BLaER1 (cell line): ENCODE measurements around the gene TRNP1.
"Not testable (repeated sequence)": the region's sequence is repeated elsewhere in the genome, so short reads cannot be mapped to it uniquely, and the experiment has no call there.

Experiments
- H3K27ac ChIP-seq: shearing (Covaris generic); formaldehyde crosslinking; 2 replicates; pipeline ENCODE4 v1.8.1; 2022
- H3K27me3 ChIP-seq: shearing (Covaris generic); formaldehyde crosslinking; 2 replicates; pipeline ENCODE4 v1.8.1; 2022
- H3K36me3 ChIP-seq: shearing (Covaris generic); formaldehyde crosslinking; 2 replicates; pipeline ENCODE4 v1.8.1; 2022
- H3K4me1 ChIP-seq: shearing (Covaris generic); formaldehyde crosslinking; 2 replicates; pipeline ENCODE4 v1.8.1; 2022
- H3K4me2 ChIP-seq: shearing (Covaris generic); formaldehyde crosslinking; 2 replicates; pipeline ENCODE4 v1.8.1; 2022
- H3K4me3 ChIP-seq: shearing (Covaris generic); formaldehyde crosslinking; 2 replicates; pipeline ENCODE4 v1.8.1; 2022
- H3K9ac ChIP-seq: shearing (Covaris generic); formaldehyde crosslinking; 2 replicates; pipeline ENCODE4 v1.8.1; 2022
- H3K9me3 ChIP-seq: shearing (Covaris generic); formaldehyde crosslinking; 2 replicates; pipeline ENCODE4 v1.8.1; 2022
- H4K20me1 ChIP-seq: shearing (Covaris generic); formaldehyde crosslinking; 2 replicates; pipeline ENCODE4 v1.8.1; 2022
- Cebpa-rat ChIP-seq: shearing (Covaris generic); IDR thresholded peaks from 2 replicates; pipeline ENCODE4 v1.8.1; 2022

TRNP1 gene

DNA sequence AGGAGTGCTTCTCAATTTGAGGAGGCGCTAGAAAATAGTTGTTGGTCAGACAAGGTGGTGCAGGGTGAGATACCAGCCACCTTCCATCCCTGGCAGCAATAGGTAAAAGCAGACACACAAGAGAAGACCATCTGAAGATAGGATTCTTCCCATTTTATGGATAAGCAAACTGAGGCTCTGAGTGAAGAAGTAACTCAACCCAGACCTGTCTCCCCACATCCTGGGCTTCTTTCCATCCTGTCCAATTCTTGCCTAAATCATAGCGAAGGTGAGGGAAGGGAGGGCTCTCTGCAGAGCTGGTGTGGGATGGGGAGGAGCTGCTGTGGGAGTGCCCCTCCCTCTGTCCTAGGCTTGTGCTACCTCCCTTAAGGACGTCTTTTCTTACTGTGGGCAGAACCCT lies 21.9 kb upstream of the TRNP1 start:
- peaks cover 38% of the 10 kb centered on the region for H3K4me1 ChIP-seq
- no peak for TF ChIP-seq Cebpa-rat

DNA sequence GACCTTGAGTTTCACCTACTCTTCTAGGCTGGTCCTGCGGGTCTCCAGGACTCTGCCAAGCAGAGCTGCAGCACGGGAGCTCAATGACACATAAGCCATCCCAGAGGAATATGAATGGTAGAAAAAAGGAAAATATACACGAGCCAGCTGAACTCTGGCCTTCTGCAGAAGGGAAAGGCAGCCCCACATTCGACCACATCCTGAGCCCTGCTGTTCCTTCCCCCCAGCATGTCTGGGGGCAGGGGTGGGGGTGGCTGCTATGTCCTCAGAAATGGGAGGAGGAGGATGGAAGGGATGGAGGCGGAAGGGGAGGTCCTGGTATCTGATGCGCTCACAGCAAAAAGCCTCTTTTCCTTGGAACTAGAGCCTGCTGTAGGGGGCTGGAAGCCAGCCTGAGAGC lies 21.1 kb upstream of the TRNP1 start:
- Histone ChIP-seq H3K4me1 (peaks cover 30% of the 10 kb centered on the region), H3K36me3 (no peaks in the 10 kb centered on the region), H3K9me3 (no peaks in the 10 kb centered on the region), H3K4me2 (peak overlapping the region; percentile 53), H4K20me1 (no peaks in the 10 kb centered on the region), H3K27ac (no peak overlapping the region), H3K9ac (no peak overlapping the region), H3K27me3 (no peaks in the 10 kb centered on the region), H3K4me3 (no peak overlapping the region)
- no peak for TF ChIP-seq Cebpa-rat

More for the DNA sequence above, 21.9 kb upstream of the TRNP1 start:
- Histone ChIP-seq H3K36me3 (no peaks in the 10 kb centered on the region), H3K9ac (no peak overlapping the region), H4K20me1 (no peaks in the 10 kb centered on the region), H3K27ac (no peak overlapping the region), H3K4me3 (no peak overlapping the region), H3K4me2 (peak overlapping the region; percentile 53), H3K27me3 (no peaks in the 10 kb centered on the region), H3K9me3 (no peaks in the 10 kb centered on the region)

DNA sequence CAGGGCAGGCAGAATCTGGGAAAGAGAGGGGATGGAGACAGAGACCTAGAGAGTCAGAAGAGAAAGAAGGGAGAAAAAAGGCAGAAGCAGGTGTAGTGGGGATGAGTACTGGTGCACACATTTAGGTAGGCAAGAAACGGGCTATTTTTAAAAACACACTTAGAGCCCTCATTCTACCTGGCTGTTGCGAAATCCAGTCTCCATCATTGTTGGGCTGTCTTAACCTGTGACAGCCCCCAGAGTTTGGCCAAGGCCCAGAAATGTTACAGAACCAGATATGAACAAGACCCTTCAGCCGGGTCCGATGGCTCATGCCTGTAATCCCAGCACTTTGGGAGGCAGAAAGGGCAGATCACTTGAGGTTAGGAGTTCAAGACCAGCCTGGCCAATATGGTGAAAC lies 20.7 kb upstream of the TRNP1 start:
- no peaks in the 10 kb centered on the region for H4K20me1 ChIP-seq

DNA sequence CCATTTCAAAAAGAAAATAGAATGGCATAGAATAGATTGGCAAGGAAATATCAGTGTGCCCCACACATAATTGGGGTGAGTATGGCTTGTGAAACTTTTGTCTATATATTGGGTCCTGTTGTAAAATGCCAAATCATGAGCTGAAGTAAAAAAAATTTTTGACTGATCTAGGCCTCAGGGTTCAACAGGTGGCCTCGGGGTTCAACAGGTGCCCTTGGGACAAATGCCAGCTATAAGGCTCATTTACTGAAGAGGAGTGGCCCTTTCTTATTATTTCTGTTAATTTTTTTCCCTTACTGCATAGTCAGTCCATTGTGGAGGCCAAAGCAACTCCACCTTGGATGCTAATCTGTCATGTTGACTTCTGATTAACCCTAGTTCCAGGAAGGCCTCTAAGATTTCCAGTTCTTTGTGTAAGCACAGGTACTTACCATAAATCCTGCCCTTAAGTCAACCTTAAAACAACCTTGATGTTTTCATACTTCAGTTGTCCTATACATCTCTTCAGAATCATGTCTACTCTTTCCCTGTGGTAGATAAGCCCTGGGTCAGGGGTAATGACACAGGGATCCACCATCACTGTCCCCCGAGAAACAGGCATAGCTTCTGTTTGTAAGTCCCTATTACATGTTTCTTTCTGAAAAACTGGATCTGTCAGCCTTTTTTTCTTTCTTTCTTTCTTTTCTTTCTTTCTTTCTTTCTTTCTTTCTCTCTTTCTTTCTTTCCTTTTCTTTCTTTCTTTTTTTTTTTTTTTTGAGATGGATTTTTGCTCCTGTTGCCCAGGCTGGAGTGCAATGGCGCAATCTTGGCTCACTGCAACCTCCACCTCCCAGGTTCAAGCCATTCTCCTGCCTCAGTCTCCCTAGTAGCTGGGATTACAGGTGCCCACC lies 16.6 kb upstream of the TRNP1 start:
- Histone ChIP-seq H3K36me3 (no peaks in the 10 kb centered on the region), H4K20me1 (no peaks in the 10 kb centered on the region), H3K27ac (no peak overlapping the region), H3K4me2 (no peak overlapping the region), H3K9me3 (no peaks in the 10 kb centered on the region), H3K4me1 (peaks cover 15% of the 10 kb centered on the region), H3K27me3 (no peaks in the 10 kb centered on the region), H3K4me3 (no peak overlapping the region), H3K9ac (no peak overlapping the region)
- no peak for TF ChIP-seq Cebpa-rat

More for the DNA sequence above, 20.7 kb upstream of the TRNP1 start:
- Histone ChIP-seq H3K9ac (no peak overlapping the region), H3K27ac (no peak overlapping the region), H3K4me3 (no peak overlapping the region), H3K27me3 (no peaks in the 10 kb centered on the region), H3K36me3 (no peaks in the 10 kb centered on the region), H3K4me2 (peak overlapping the region; percentile 53), H3K4me1 (peaks cover 29% of the 10 kb centered on the region), H3K9me3 (no peaks in the 10 kb centered on the region)
- TF ChIP-seq Cebpa-rat, result peak; percentile 61; the same call in 1 of the 2 replicates

DNA sequence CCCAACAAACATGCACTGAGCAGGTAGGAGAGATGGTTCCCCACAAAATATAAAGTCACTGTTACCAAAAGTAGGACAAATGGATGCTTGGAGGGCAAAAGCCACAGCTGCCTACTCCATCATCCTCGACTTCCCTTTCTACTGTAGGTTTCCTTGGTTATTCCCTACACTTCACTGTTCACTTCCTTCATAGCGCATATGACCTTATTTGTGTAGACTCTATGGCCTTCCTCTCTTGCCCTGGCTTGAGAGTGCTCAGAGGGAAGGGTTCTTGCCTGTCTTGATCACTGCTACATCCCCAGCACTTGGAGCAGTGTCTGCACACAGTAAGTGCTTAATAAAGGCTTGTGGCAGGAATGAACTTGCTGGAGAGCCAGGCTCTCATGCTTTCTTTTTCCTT lies 14.6 kb upstream of the TRNP1 start:
- Histone ChIP-seq H3K9ac (no peak overlapping the region), H3K36me3 (no peaks in the 10 kb centered on the region), H3K9me3 (no peaks in the 10 kb centered on the region), H3K27me3 (no peaks in the 10 kb centered on the region), H3K4me3 (no peak overlapping the region), H3K4me2 (no peak overlapping the region), H3K4me1 (no peaks in the 10 kb centered on the region), H4K20me1 (no peaks in the 10 kb centered on the region), H3K27ac (no peak overlapping the region)
- TF ChIP-seq Cebpa-rat, result no peak

DNA sequence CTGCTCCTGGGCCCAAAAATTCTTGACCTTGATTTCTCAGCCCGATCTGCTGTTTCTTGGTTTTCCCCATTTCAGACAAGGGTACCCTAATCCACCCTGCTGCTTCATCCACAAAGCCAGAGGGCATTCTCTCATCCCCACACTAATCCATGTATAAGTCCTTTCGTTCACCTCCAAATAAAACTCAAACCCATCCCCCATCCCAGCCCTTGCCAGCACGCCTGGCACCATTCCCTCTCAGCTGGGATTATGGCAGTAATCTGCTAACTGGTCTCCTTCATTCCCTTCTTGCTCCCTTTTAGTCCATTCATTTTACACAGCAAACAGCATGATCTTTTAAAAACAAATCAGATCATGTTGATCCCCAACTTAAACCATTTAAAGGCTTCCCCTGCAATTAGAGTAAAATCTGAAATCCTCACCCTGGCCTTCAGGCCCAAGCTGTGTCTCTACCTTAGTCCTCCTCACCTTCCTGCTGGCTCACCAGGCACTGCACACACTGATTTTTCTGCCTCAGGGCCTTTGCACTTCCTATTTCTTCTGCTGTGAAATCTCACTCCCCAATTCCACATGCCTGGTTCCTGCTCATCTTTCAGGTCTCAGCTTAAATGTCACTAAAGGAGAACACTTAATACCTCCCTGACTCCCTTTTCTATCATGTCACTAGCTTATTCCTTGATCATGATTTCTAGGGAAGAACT lies 12.2 kb upstream of the TRNP1 start:
- Histone ChIP-seq H3K27ac (no peak overlapping the region), H3K9me3 (no peaks in the 10 kb centered on the region), H4K20me1 (no peaks in the 10 kb centered on the region), H3K27me3 (no peaks in the 10 kb centered on the region), H3K9ac (no peak overlapping the region), H3K4me2 (no peak overlapping the region), H3K36me3 (no peaks in the 10 kb centered on the region), H3K4me3 (no peak overlapping the region), H3K4me1 (no peaks in the 10 kb centered on the region)
- TF ChIP-seq Cebpa-rat, result no peak

DNA sequence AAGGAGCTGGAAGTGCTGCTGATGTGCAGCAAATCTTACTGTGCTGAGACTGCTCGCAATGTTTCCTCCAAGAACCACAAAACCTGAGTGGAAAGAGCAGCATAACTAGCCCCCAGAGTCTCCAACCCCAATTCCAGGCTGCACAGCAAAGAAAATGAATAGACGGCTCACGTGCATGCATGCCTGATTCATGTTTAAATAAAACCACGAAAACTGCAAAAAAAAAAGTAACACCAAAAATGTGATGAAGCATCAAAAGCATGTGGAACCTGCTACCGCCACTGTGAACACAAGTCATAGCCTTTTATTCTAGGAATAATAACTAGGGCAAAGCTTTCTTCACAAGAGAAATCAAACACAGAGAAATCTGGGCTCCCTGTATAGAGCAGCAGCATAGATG lies 9.6 kb upstream of the TRNP1 start:
- no peak overlapping the region for H3K4me3 ChIP-seq
- H3K27me3 ChIP-seq, result no peaks in the 10 kb centered on the region
- no peak overlapping the region for H3K9ac ChIP-seq
- TF ChIP-seq Cebpa-rat, result no peak
- H4K20me1 ChIP-seq, result no peaks in the 10 kb centered on the region
- peaks cover 7% of the 10 kb centered on the region; the same call in 1 of the 2 replicates for H3K4me1 ChIP-seq
- H3K9me3 ChIP-seq, result no peaks in the 10 kb centered on the region
- H3K27ac ChIP-seq, result no peak overlapping the region
- H3K4me2 ChIP-seq, result no peak overlapping the region
- H3K36me3 ChIP-seq, result no peaks in the 10 kb centered on the region

DNA sequence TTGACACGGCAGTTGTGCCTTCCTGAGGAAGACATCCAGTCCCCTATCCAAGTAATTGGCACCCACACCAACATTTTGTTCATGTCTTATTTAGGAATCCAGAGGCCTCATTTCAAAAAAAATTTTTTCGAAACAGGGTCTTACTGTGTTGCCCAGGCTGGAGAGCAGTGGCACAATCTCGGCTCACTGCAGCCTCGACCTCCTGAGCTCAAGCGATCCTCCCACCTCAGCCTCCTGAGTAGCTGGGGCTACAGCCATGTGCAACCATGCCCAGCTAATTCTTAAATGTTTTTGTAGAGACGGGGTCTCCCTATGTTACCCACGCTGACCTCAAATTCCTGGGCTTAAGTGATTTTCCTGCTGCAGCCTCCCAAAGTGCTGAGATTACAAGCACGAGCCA lies 9.2 kb upstream of the TRNP1 start:
- Histone ChIP-seq H3K9ac (no peak overlapping the region), H3K4me3 (no peak overlapping the region), H3K9me3 (no peaks in the 10 kb centered on the region), H3K4me2 (no peak overlapping the region), H3K36me3 (no peaks in the 10 kb centered on the region), H3K27ac (no peak overlapping the region), H3K27me3 (no peaks in the 10 kb centered on the region), H4K20me1 (no peaks in the 10 kb centered on the region), H3K4me1 (peaks cover 9% of the 10 kb centered on the region)
- no peak for TF ChIP-seq Cebpa-rat

DNA sequence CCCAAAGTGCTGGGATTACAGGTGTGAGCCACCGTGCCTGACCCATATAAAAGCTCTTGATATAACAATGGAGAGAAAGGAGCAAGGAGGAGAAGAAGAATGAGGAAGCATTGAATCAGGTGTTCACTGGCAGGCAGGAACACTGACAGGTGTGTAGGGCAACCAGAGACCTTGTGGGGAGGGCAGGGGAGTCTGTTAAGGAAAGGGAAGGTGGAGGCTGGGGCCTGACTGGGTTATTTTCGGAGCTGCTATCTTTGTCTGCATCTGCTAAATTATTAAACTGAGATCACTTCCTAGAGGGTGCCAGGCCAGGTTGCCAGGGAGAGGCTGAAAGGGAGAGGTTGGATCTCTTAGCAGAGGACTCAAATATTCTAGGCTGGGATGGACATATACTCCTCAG lies 6.8 kb upstream of the TRNP1 start:
- Histone ChIP-seq H4K20me1 (no peaks in the 10 kb centered on the region), H3K4me2 (peak overlapping the region; percentile 22; the same call in 1 of the 2 replicates), H3K4me3 (no peak overlapping the region), H3K27me3 (no peaks in the 10 kb centered on the region), H3K27ac (no peak overlapping the region), H3K9me3 (no peaks in the 10 kb centered on the region), H3K4me1 (peaks cover 17% of the 10 kb centered on the region), H3K36me3 (no peaks in the 10 kb centered on the region), H3K9ac (no peak overlapping the region)
- no peak for TF ChIP-seq Cebpa-rat

DNA sequence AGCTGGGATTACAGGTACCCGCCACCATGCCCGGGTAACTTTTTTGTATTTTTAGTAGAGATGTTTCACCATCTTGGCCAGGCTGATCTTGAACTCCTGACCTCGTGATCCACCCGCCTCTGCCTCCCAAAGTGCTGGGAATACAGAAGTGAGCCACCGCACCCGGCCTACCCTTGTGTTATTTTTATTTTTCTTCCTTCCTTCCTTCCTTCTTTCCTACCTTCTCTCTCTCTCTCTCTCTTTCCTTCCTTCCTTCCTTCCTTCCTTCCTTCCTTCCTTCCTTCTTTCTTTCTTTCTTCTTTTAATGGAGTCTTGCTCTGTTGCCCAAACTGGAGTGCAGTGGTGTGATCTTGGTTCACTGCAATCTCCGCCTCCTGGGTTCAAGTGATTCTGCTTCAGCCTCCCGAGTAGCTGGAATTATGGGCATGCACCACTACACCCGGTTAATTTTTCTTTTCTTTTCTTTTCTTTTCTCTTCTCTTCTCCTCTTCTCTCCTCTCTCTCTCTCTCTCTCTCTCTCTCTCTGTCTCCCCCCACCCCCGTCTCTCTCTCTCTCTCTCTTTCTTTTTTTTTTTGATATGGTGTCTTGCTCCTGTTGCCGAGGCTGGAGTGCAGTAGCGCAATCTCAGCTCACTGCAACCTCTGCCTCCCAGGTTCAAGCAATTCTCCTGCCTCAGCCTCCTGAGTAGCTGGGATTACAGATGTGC lies 3.9 kb upstream of the TRNP1 start:
- H3K27me3 ChIP-seq, result peaks cover 19% of the 10 kb centered on the region
- H3K27ac ChIP-seq, H3K9me3 ChIP-seq, H3K9ac ChIP-seq, H3K4me3 ChIP-seq, H3K36me3 ChIP-seq, H4K20me1 ChIP-seq: not testable (repeated sequence)
- H3K4me2 ChIP-seq, result 0 out of 2 replicates have a peak overlapping the region, but pooled peaks have one; percentile 14
- peaks cover 29% of the 10 kb centered on the region for H3K4me1 ChIP-seq
